ENCODE results near the gene TSPAN33.

The TSPAN33 gene

GRCh38 chr7:129136887-129137642 lies 7.4 kb upstream of the TSPAN33 start:
- DNase-seq (ENCODE audit: low read depth), result no peak

GRCh38 chr7:129143724-129144094 lies 798 bp upstream of the TSPAN33 start:
- no peak for DNase-seq (ENCODE audit: low read depth)

GRCh38 chr7:129144834-129145668 lies 544 bp downstream of the TSPAN33 start:
- no peak for DNase-seq (ENCODE audit: low read depth)

- DNase-seq (ENCODE audit: low read depth), result no peak
Measured at GRCh38 chr7:129146237-129146979, 1.9 kb downstream of the TSPAN33 start.

- no peak for DNase-seq (ENCODE audit: low read depth)
Measured at GRCh38 chr7:129147731-129148130, 3.2 kb downstream of the TSPAN33 start.

GRCh38 chr7:129149511-129149910 lies 5.0 kb downstream of the TSPAN33 start:
- no peak for DNase-seq (ENCODE audit: low read depth)

GRCh38 chr7:129150199-129150996 lies 5.9 kb downstream of the TSPAN33 start:
- no peak for DNase-seq (ENCODE audit: low read depth)

GRCh38 chr7:129157651-129158050 lies 13.1 kb downstream of the TSPAN33 start:
- no peak for DNase-seq (ENCODE audit: low read depth)

GRCh38 chr7:129159539-129159938 lies 15.0 kb downstream of the TSPAN33 start:
- no peak for DNase-seq (ENCODE audit: low read depth)

- no peak for DNase-seq (ENCODE audit: low read depth)
Measured at GRCh38 chr7:129160161-129160905, 15.8 kb downstream of the TSPAN33 start.

GRCh38 chr7:129161524-129162225 lies 17.2 kb downstream of the TSPAN33 start:
- DNase-seq (ENCODE audit: low read depth), result no peak

GRCh38 chr7:129162732-129163131 lies 18.2 kb downstream of the TSPAN33 start:
- no peak for DNase-seq (ENCODE audit: low read depth)

- peak; percentile 63 for DNase-seq (ENCODE audit: low read depth)
Measured at GRCh38 chr7:129163875-129164544, 19.5 kb downstream of the TSPAN33 start.

GRCh38 chr7:129166745-129167144 lies 22.2 kb downstream of the TSPAN33 start:
- no peak for DNase-seq (ENCODE audit: low read depth)

GRCh38 chr7:129167817-129168216 lies 23.3 kb downstream of the TSPAN33 start:
- no peak for DNase-seq (ENCODE audit: low read depth)

GRCh38 chr7:129168231-129169021 lies 23.9 kb downstream of the TSPAN33 start:
- DNase-seq (ENCODE audit: low read depth), result no peak

- no peak for DNase-seq (ENCODE audit: low read depth)
Measured at GRCh38 chr7:129169171-129169671, 24.7 kb downstream of the TSPAN33 start.

- no peak for DNase-seq (ENCODE audit: low read depth)
Measured at GRCh38 chr7:129169686-129170440, 25.4 kb downstream of the TSPAN33 start.

All from fibroblast of the conjunctiva (primary cell).